ENCODE data around the gene LGALS13. TPM values are rescaled to one million over a fixed set of nuclear protein-coding genes. Genes with fewer than 3 reads are reported as not detected.

Gene LGALS13
- total RNA-seq, 1 experiment from 2014 or later, result not detected

- no peaks in the 10 kb centered on the region for H3K36me3 Mint-ChIP-seq (ENCODE audit: insufficient read depth, unreplicated experiment)
- H3K27ac Mint-ChIP-seq (ENCODE audit: low read depth, unreplicated experiment), result no peak overlapping the region
- no peaks in the 10 kb centered on the region for H3K4me1 Mint-ChIP-seq (ENCODE audit: insufficient read depth, unreplicated experiment)
- CTCF ChIA-PET, result no interaction called here
- H3K4me3 Mint-ChIP-seq (ENCODE audit: unreplicated experiment), result no peak overlapping the region
- BruUV-seq (replicated peaks), result no TSS peak
- intact Hi-C loops (cut with micrococcal nuclease), result no loop called here
- H3K27me3 Mint-ChIP-seq (ENCODE audit: insufficient read depth, unreplicated experiment), result peaks cover 37% of the 10 kb centered on the region
- POLR2A ChIA-PET, result no interaction called here
- no peaks in the 10 kb centered on the region for H3K9me3 Mint-ChIP-seq (ENCODE audit: unreplicated experiment)
- TF ChIP-seq, protein P1, sequence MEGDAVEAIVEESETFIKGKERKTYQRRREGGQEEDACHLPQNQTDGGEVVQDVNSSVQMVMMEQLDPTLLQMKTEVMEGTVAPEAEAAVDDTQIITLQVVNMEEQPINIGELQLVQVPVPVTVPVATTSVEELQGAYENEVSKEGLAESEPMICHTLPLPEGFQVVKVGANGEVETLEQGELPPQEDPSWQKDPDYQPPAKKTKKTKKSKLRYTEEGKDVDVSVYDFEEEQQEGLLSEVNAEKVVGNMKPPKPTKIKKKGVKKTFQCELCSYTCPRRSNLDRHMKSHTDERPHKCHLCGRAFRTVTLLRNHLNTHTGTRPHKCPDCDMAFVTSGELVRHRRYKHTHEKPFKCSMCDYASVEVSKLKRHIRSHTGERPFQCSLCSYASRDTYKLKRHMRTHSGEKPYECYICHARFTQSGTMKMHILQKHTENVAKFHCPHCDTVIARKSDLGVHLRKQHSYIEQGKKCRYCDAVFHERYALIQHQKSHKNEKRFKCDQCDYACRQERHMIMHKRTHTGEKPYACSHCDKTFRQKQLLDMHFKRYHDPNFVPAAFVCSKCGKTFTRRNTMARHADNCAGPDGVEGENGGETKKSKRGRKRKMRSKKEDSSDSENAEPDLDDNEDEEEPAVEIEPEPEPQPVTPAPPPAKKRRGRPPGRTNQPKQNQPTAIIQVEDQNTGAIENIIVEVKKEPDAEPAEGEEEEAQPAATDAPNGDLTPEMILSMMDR (IDR thresholded peaks at IDR 0.05; ENCODE audit: unreplicated experiment), result no peak
- peak; percentile 23 for DNase-seq (ENCODE audit: unreplicated experiment)
These were observed 28.9 kb downstream of the LGALS13 start for GRCh38 chr19:39631178-39631577.

DNA sequence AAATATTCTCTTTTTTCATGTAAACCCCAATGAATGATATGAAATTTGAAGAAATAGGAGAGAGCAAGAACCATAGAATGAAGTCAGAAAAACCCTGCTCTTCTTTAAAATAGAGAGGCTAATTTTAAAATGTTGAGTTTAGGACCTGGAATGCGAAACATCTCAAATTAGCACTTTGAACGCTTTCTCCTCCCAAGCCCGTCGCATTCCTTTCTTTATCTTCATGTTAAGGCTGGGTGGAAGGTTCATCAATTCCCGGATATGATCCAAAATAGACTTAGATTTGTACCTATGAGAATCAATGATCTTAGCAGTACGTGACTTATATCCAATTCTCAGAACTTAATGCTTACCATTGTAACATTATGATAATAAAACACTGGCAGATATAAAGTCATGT lies 29.3 kb downstream of the LGALS13 start:
- H3K27ac Mint-ChIP-seq (ENCODE audit: low read depth, unreplicated experiment), result no peak overlapping the region
- intact Hi-C loops (cut with micrococcal nuclease), result no loop called here
- no peaks in the 10 kb centered on the region for H3K9me3 Mint-ChIP-seq (ENCODE audit: unreplicated experiment)
- H3K4me3 Mint-ChIP-seq (ENCODE audit: unreplicated experiment), result no peak overlapping the region
- no peak for DNase-seq (ENCODE audit: unreplicated experiment)
- no peaks in the 10 kb centered on the region for H3K36me3 Mint-ChIP-seq (ENCODE audit: insufficient read depth, unreplicated experiment)
- no peaks in the 10 kb centered on the region for H3K4me1 Mint-ChIP-seq (ENCODE audit: insufficient read depth, unreplicated experiment)
- TF ChIP-seq, protein P1 (IDR thresholded peaks at IDR 0.05; ENCODE audit: unreplicated experiment), result no peak
- H3K27me3 Mint-ChIP-seq (ENCODE audit: insufficient read depth, unreplicated experiment), result peaks cover 37% of the 10 kb centered on the region
- BruUV-seq (replicated peaks), result no TSS peak
- CTCF ChIA-PET, result no interaction called here
- POLR2A ChIA-PET, result no interaction called here

DNA sequence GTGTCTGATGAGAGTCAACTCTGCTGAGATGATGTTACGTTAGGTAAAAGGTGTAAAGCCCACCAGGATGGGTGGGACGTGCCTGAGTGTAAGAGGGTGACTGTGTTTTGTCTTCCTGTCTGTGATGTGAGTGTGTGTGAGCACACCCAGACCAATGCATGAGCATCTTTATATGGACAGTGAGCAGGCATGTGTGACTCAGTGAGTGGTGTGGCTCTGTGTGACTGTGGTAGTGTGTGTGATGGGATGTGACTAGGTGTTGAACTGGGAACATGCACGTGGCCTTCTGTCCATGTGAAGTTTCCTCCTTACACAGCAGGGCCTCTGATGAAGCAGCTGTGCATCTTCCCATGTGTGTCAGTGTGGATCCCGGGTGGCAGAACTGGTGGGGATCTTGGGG lies 35.6 kb downstream of the LGALS13 start:
- no TSS peak for BruUV-seq (replicated peaks)
- no peaks in the 10 kb centered on the region for H3K36me3 Mint-ChIP-seq (ENCODE audit: insufficient read depth, unreplicated experiment)
- no peaks in the 10 kb centered on the region for H3K4me1 Mint-ChIP-seq (ENCODE audit: insufficient read depth, unreplicated experiment)
- TF ChIP-seq, protein P1 (IDR thresholded peaks at IDR 0.05; ENCODE audit: unreplicated experiment), result no peak
- H3K27me3 Mint-ChIP-seq (ENCODE audit: insufficient read depth, unreplicated experiment), result peaks cover 45% of the 10 kb centered on the region
- ChIA-PET CTCF (no interaction called here), POLR2A (interaction anchor here (0.6 kb wide), 1 partner anchor 211 kb away, joined by 4 read pairs; no protein-coding TSS in a partner anchor)
- H3K27ac Mint-ChIP-seq (ENCODE audit: low read depth, unreplicated experiment), result no peak overlapping the region
- H3K4me3 Mint-ChIP-seq (ENCODE audit: unreplicated experiment), result no peak overlapping the region
- H3K9me3 Mint-ChIP-seq (ENCODE audit: unreplicated experiment), result no peaks in the 10 kb centered on the region
- intact Hi-C loops (cut with micrococcal nuclease), result no loop called here
- no peak for DNase-seq (ENCODE audit: unreplicated experiment)

- Mint-ChIP-seq H3K27me3 (ENCODE audit: insufficient read depth, unreplicated experiment) (peaks cover 17% of the 10 kb centered on the region), H3K9me3 (ENCODE audit: unreplicated experiment) (no peaks in the 10 kb centered on the region), H3K4me1 (ENCODE audit: insufficient read depth, unreplicated experiment) (no peaks in the 10 kb centered on the region), H3K4me3 (ENCODE audit: unreplicated experiment) (no peak overlapping the region), H3K36me3 (ENCODE audit: insufficient read depth, unreplicated experiment) (no peaks in the 10 kb centered on the region), H3K27ac (ENCODE audit: low read depth, unreplicated experiment) (no peak overlapping the region)
- BruUV-seq (replicated peaks), result no TSS peak
- TF ChIP-seq, protein P1 (IDR thresholded peaks at IDR 0.05; ENCODE audit: unreplicated experiment), result no peak
- intact Hi-C loops (cut with micrococcal nuclease), result no loop called here
- DNase-seq (ENCODE audit: unreplicated experiment), result no peak
- ChIA-PET CTCF (no interaction called here), POLR2A (no interaction called here)
These were observed 39.4 kb downstream of the LGALS13 start for GRCh38 chr19:39641773-39642172.
